Right lobe of liver (tissue), 6 donors: Measurements from ENCODE around the gene NUBP2. TPM values are rescaled to one million over a fixed set of nuclear protein-coding genes. Genes with fewer than 3 reads are reported as not detected.
A peak's percentile ranks its signal among the peaks of the same experiment; 100 is the strongest.

Experiments used
- ATAC-seq, 4 donors: fragments of 200-7000 bp; cut with Tn5 transposase; one replicate each; pipeline ENCODE4 v1.9.1; 2020; ENCODE audit warnings: mild to moderate bottlenecking in 4 of 4, moderate library complexity in 4 of 4
- DNase-seq, 3 donors: peaks; one replicate each; pipeline ENCODE4 v3.0.0-alpha.2; 2020
- H3K27ac ChIP-seq, 3 donors: fragments of 200-600 bp; one replicate each; pipeline ENCODE4 v1.8.0; 2022
- H3K27me3 ChIP-seq, 2 donors: fragments of 200-600 bp; one replicate each; pipeline ENCODE4 v1.8.0; 2022
- H3K36me3 ChIP-seq, 4 donors: fragments of 200-600 bp; sonication (generic) in 1 of 4; one replicate each; pipeline versions ENCODE4 v1.5.1 to v1.8.0; 2017 to 2022; ENCODE audit warnings: control low read depth in 1 of 4
- H3K4me1 ChIP-seq, 4 donors: fragments of 200-600 bp; sonication (generic) in 1 of 4; one replicate each; pipeline versions ENCODE4 v1.5.1 to v1.8.0; 2017 to 2022; ENCODE audit warnings: control low read depth in 1 of 4
- H3K4me3 ChIP-seq, 3 donors: fragments of 200-600 bp; one replicate each; pipeline ENCODE4 v1.8.0; 2022
- H3K9me3 ChIP-seq, 4 donors: fragments of 200-600 bp; sonication (generic) in 1 of 4; one replicate each; pipeline versions ENCODE4 v1.5.1 to v1.8.0; 2017 to 2022; ENCODE audit warnings: control low read depth in 1 of 4
- POLR2A ChIP-seq: fragments of 450-650 bp; IDR thresholded peaks from one replicate; pipeline ENCODE4 v1.6.1; 2017; ENCODE audit warnings: antibody characterized with exemption, mild to moderate bottlenecking
- WGBS: methylation state at CpG from one replicate; pipeline ENCODE4 v1.1.6; 2018; ENCODE audit warnings: low coverage, low lambda C conversion rate; ENCODE audit not compliant: insufficient coverage; ENCODE audit errors: missing lambda C conversion rate; 5-methylcytosine and 5-hydroxymethylcytosine counted together
- intact Hi-C, 2 donors: fragments of 100-400 bp; cut with DNase I; formaldehyde crosslinking; loops; one replicate each; pipeline versions ENCODE4 v1.11.2 to v1.14.1; 2022
- total RNA-seq, 6 experiments: library from RNA; depleted of rRNA in 2 of 6; stranded (reverse); fragments of >200 nt in 2 of 6; fragmentation: NEBNext Ultra II Directional in 3 of 6; extraction: Animal tissue kit (Norgen Biotek cat#: 25700) in 3 of 6; gene quantifications; one replicate each; pipeline versions ENCODE4 v1.1.0 to v1.2.4, GENCODE V29; 2016 to 2023
- TF ChIP-seq, protein P1 (sequence below), 4 donors: fragments of 200-600 bp in 3 of 4; fragments of 450-650 bp in 1 of 4; IDR thresholded peaks; one replicate each; pipeline versions ENCODE4 v1.5.1 to v1.8.0; 2016 to 2022; ENCODE audit warnings: antibody characterized with exemption in 4 of 4, mild to moderate bottlenecking in 2 of 4
- donor health status: DM: no; HTN: yes; CAD: no.
- donor health status: DM: no; HTN: no; CAD: no.
- donor health status: DM: no; HTN: no; CAD: no.
- donor health status: DM: no; HTN: yes; CAD: no.
- donor health status: DM: no; HTN: yes; CAD: no.

The NUBP2 gene
- total RNA-seq, 6 experiments from 2014 or later = 21.1 to 90.3 (median 32.6) TPM

- H3K27ac ChIP-seq = peak overlapping the region; percentile 20 to 53 (median 51)
- ATAC-seq (peak; percentile 5 to 40 (median 30)), DNase-seq (peak; percentile 78 to 82 (median 79))
- peaks cover 0 to 22% (median 6%) of the 10 kb centered on the region in 4 donors for H3K4me1 ChIP-seq
- no peaks in the 10 kb centered on the region for H3K9me3 ChIP-seq
- H3K4me3 ChIP-seq = peak overlapping the region; percentile 94 to 100 (median 98)
- WGBS = 13% methylated on average over 6 of the region's 81 CpGs
- TF ChIP-seq, protein P1, sequence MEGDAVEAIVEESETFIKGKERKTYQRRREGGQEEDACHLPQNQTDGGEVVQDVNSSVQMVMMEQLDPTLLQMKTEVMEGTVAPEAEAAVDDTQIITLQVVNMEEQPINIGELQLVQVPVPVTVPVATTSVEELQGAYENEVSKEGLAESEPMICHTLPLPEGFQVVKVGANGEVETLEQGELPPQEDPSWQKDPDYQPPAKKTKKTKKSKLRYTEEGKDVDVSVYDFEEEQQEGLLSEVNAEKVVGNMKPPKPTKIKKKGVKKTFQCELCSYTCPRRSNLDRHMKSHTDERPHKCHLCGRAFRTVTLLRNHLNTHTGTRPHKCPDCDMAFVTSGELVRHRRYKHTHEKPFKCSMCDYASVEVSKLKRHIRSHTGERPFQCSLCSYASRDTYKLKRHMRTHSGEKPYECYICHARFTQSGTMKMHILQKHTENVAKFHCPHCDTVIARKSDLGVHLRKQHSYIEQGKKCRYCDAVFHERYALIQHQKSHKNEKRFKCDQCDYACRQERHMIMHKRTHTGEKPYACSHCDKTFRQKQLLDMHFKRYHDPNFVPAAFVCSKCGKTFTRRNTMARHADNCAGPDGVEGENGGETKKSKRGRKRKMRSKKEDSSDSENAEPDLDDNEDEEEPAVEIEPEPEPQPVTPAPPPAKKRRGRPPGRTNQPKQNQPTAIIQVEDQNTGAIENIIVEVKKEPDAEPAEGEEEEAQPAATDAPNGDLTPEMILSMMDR (IDR thresholded peaks at IDR 0.05) = no peak
- no peak for TF ChIP-seq POLR2A
- H3K36me3 ChIP-seq = peaks cover 0 to 16% (median 0%) of the 10 kb centered on the region in 4 donors
- intact Hi-C loops = no loop called here
- H3K27me3 ChIP-seq = no peaks in the 10 kb centered on the region
Observed at GRCh38 chr16:1770328-1771187, 12.2 kb upstream of the NUBP2 start.

- Histone ChIP-seq H3K9me3 (no peaks in the 10 kb centered on the region), H3K36me3 (peaks cover 0 to 11% (median 0%) of the 10 kb centered on the region in 4 donors), H3K4me3 (peak within 1 kb of the TSS; percentile 94 to 100 (median 98)), H3K27ac (peak within 1 kb of the TSS; percentile 20 to 93 (median 84)), H3K4me1 (peaks cover 0 to 22% (median 6%) of the 10 kb centered on the region in 4 donors), H3K27me3 (no peaks in the 10 kb centered on the region)
- intact Hi-C loops = no loop called here
- DNase-seq (peak; percentile 86), ATAC-seq (peak; percentile 33 to 59 (median 51))
- TF ChIP-seq, protein P1 (IDR thresholded peaks at IDR 0.05) = no peak
- no peak for TF ChIP-seq POLR2A
- no CpG with 5 or more reads among the region's 79 CpGs for WGBS
Observed at GRCh38 chr16:1771188-1771863, 11.4 kb upstream of the NUBP2 start, which contains the start of gene NME3. Gene NME3 (minus strand): TSS chr16:1771543. CDS start chr16:1771534, 9 bp downstream.

GRCh38 chr16:1771864-1772361 is 10.8 kb upstream of the NUBP2 start:
- peaks cover 0 to 22% (median 6%) of the 10 kb centered on the region in 4 donors for H3K4me1 ChIP-seq
- H3K36me3 ChIP-seq = peaks cover 0 to 12% (median under 1%) of the 10 kb centered on the region in 4 donors
- H3K27ac ChIP-seq = peak overlapping the region; percentile 15 to 93 (median 53)
- H3K4me3 ChIP-seq = peak overlapping the region; percentile 94 to 100 (median 98)
- ATAC-seq = no peak
- no peaks in the 10 kb centered on the region for H3K9me3 ChIP-seq
- H3K27me3 ChIP-seq = no peaks in the 10 kb centered on the region
- no peak for DNase-seq
- TF ChIP-seq, protein P1 (IDR thresholded peaks at IDR 0.05) = no peak
- no peak for TF ChIP-seq POLR2A
- WGBS = 13% methylated on average over 8 of the region's 22 CpGs
- intact Hi-C loops = no loop called here

DNA sequence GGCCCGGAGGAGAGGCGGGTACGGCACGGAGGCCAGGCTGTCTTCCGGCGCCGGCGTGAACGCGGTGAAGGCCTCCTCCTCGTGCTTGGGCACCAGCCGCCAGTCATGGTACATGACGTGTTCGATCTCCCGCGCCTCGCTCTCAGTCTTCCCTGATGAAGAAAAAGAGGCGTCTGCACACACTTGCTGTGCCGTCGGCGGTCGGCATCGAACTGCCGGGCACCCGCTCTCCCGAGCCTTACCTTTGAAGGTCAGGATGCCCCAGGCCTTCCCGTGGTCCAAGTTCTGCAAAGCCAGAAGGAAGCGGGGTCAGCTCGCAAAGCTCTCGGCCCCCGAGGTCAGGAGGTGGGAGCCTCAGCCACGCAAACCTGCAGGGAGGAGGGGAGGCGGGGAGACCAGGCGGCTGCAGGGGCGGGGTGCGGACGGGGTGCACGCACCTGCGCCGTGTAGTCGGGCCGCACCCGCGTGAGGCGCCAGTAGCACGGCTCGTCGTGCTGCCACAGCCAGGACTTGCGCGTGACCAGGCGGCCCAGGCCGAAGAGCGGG is 10.3 kb upstream of the NUBP2 start, which contains the start of gene EME2:
EME2 (plus strand) TSS at position 449 of the 546 bp plus-strand sequence. CDS start 418 bp downstream, outside the sequence.
- no peak for DNase-seq
- intact Hi-C loops = no loop called here
- Histone ChIP-seq H3K27me3 (no peaks in the 10 kb centered on the region), H3K4me3 (peak within 1 kb of the TSS; percentile 94 to 100 (median 98)), H3K4me1 (peaks cover 0 to 22% (median 6%) of the 10 kb centered on the region in 4 donors), H3K9me3 (no peaks in the 10 kb centered on the region), H3K27ac (peak within 1 kb of the TSS; percentile 81 to 93 (median 84)), H3K36me3 (peaks cover 0 to 18% (median 2%) of the 10 kb centered on the region in 4 donors)
- TF ChIP-seq, protein P1 (IDR thresholded peaks at IDR 0.05) = no peak
- TF ChIP-seq POLR2A = no peak
- peak; percentile 0 to 7 (median 2) for ATAC-seq
- under 1% methylated on average over 15 of the region's 53 CpGs for WGBS
